ENCODE measurements around the gene TRIP13.
A peak's percentile ranks its signal among the peaks of the same experiment; 100 is the strongest.

Gene TRIP13

DNA sequence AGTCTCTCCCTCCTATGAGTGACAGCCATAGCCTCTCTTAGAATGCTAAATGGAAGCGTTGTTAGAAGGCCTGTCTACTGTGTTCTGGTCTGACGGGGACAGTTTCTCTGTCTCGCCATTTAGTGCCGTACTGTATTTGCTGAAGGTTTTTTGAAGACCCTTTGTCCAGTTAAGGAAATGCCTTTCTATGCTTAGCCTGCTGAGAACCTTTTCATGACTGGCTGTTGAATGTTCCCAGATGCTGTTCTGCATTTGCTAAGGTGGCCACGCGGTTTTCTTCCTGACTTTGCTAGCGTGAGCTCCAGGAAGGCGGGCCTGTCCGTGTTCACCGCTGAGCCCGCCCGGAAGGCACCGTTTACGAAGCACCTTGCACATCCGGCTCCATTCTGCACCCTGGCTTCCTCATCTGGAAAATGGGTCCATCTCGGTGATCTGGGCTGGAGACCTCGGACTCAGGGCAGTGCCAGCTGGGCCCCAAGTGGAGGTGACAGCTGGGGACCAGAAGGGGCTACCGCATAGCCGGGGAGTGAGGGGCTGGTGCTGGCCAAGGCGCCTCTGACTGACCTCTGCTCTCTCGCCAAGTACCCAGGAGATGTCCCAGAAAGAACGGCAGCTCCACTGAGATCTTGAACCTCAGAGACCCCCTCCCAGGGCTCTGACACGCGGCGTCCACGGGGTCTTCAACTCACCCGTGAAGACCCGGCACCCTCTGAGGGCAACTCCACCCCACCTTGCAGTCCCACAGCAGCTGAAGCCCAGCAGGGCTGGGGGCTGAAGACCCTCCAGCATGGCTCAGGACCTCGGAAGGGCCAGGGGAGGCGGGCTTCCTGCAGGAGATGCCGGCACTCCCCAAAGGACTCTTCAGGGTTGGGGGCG, 63.4 kb downstream of the TRIP13 start:
- no peak for DNase-seq (ENCODE audit: low spot score)

DNA sequence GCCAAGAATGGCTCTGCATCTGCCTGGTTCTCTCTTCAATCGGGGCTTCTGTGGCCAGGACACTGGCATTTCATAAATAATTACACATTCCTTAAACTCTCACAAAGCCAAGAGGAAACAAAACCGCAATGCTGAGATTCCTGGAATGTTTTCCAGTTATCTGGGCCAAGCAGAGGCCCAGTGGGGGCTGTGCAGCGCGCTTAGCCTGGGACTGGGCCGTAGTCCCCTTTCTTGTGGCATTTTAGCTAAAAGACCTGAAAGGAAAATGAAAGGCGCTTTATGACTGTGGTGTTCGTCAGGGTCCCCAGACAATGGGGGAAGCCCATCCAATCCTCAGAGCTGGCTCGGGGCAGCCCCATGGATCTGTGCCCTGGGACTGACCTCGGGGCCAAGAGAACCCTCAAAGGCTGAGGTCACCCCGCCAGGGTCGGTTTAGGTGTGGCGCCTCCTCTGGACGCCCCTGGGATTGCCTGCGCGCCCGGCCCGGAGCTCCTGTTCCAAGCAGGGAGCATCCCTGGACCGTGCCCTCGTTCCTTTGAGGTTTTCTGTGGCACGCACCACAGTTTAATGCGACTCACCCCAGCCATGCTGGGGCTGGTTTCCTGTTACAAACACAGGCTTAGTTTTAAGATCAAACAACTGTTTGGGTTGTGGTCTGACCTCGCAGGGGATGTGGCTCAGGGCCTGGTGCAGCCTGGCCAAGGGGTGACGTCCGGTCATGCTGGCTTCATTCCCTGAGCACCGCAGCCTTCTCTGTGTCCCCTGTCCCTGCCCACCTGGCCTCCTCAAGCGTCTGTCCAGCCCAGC, 64.5 kb downstream of the TRIP13 start:
- DNase-seq (ENCODE audit: low spot score): peak; percentile 44

DNA sequence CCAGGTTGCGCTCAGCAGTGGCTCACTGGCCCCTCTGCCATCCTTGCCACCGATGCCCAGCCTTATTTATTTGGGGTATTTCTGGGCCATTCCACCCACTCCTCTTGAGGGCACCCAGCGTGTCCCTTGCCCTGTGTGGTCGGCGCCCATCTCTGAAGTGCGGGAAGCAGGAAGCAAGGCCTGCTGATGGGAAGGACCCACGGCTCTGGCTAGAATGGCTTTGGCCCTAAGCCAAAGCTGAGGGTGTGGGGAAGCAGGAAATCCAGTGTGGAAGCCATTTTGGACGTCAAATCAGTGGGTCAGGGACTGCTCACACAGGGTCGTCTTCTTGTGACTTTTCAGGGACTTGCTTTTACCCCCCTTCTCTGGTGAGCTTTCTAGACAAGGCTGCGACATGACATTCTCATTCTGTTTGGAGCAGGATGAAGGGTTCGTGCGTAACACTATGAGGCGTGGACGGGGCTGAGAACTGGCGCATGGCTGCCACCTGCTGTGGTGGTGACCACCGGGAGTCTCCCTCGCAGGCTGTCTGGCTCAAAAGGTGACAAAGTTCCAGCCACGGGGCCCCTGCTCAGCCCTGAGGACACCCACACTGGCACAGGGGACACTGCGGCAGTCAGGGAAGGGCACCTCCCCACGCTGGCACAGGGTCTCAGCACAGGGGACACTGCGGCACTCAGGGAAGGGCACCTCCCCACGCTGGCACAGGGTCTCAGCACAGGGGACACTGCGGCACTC, 65.2 kb downstream of the TRIP13 start:
- DNase-seq (ENCODE audit: low spot score): peak; percentile 6

DNA sequence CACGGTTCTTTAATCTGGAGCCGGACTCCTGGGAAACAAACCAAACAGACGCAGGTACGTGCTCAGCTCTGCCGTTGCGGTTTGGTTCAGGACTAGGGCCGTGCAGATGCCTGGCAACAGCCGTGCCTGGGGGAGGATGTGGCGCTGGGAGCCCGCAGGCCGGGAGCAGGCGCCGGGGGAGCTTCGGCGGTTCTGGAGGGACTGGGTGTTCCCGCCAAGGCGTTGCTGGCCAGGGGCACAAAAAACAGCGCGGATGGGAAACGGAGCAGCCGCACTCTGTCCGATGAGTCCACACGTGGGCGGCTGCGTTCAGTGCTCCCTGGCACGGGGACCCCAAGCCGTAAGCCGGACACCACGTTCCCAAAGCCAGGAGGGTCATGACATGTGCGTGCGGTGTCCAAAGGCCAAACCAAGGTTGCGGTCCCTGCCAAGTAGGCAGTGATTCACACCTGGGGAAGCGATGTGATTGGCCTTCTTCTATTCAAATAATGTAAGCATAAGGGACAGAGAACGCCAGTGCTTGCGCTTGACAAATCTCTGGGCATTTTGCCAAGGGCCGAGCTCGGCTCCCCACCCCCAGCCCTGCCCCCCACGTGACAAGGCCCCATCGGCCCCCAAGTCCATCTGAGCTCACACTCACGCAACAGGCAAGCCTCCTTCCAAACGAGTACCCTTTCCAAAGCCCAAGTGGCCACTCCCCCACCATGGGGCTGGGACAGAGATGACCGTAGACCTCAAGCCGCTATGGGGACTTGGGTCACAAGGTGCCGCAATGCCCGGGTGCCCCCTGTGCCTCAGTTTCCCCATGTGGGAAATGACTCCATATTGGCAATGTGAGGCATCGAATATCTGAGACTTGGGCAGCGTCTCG, 66.3 kb downstream of the TRIP13 start:
- peak; percentile 14 for DNase-seq (ENCODE audit: low spot score)

DNA sequence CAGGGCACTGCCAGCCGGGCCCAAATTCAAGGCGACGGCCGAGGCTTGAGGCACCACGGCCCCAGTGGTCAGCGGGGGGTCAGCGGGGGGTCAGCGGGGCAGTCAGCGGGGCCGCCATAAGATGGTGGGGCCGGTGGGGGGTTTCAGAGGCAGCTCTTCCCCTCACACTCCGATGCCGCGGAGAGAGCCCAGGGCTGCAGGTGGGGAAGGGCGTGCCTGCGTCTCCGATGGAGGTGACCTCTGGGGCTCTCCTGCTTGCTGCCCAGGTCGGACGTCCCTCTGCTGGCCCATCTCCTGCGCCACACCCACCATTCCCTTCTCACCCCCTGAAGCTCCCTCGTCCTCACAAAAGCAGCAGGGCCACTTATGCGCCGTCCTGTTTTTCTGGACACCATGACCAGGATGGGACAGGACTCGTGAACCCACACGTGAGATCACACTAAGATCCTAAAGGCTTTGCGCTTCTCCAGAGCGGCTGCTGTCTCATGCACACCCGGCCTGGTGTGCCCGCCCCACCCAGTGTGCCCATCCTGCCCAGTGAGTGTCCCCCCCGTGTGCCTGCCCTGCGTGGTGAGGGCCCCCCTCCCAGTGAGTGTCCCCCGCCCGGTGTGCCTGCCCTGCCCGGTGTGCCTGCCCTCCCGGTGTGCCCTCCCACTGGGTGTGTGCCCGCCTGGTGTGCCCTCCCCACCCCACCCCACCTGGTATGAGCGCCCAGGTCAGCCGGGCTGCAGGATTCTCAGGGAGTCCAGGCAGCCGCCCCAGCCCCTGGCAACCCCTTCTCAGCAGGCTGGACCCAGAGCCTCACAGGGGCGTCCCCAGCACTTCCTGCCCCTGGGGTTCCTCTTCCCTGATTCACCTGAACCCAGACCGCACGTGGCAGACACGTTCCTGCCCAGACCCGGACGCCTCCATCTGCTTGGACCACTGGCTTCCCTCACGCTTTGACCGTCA, 67.2 kb downstream of the TRIP13 start:
- peak; percentile 14 for DNase-seq (ENCODE audit: low spot score)

DNA sequence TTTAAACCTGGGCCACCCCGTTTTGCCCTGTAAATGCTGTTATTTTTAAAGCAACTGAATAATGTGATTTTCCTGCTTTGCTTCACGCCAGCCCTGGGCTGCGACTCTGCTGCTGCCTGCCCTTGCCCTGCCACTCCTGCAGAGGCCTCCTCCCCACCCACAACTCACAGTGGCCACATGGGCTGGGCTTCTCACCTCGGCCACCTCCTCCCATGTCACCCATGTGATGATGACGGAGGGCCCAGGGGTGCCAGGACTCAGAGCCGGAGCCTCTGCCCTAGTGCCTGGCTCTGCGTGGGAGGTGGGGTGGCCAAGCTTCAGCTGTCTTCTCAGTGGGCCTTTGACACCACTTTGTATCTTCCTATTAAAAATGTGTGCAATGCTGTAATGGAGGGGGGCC, 67.9 kb downstream of the TRIP13 start:
- DNase-seq (ENCODE audit: low spot score): peak; percentile 6

DNA sequence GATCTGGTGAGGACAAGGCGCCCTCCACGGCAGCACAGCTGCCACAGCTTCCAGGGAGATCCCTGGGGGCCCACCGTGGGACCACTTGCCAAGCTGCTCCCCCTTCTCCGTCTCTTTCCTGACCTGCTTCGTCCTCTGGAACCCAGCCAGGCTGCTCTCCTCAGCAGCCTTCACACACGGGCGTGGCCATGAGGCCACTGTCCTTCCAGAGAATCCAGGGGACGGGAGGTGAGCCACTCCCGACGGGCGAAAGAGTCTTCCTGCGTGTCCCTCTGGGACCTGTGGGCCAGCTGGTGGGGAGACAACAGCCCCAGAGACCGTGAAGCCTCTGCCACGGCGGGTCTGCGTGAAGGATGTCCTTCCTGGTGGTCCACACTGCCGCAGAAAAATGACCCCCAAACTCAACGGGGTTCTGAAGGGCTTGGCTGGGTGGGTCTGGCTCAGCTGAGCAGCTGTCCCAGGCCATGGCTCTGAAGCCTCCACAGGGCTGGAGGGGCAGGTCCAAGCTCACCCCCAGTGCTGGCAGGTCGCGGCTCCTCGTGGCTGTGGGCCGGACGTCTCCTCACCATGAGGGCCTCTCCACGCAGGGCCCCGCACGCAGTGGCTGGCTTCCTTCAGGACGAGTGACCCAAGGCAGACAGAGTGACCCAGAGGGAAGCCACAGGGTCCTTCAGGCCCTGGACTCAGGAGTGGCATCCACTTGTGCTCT, 68.5 kb downstream of the TRIP13 start:
- DNase-seq (ENCODE audit: low spot score): peak; percentile 11

DNA sequence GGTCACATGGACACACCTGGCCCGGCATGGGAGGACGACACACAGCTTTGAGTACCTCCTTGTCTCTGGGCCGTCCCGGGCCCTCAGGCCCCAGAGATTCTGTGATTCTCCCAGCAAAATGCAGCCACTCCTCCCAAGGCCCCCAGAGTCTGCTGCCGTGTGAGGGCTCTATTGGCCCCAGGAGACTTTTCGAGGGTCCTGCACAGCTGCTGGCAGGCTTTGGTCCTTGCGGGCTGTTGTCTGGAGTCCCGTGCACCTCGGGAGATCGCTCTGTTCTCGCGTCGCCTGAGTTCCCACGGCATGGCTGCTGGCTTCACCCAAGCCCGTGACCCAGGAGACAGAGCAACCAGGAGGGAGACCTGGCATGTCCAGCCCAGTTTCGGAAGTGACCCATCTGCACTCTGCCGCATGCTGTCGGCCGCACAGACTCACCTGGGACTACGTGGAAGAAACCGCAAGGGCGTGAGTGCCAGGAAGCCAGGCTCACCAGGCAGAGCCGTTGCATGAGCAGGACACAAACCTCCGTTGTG, 69.1 kb downstream of the TRIP13 start:
- DNase-seq (ENCODE audit: low spot score): peak; percentile 4

DNA sequence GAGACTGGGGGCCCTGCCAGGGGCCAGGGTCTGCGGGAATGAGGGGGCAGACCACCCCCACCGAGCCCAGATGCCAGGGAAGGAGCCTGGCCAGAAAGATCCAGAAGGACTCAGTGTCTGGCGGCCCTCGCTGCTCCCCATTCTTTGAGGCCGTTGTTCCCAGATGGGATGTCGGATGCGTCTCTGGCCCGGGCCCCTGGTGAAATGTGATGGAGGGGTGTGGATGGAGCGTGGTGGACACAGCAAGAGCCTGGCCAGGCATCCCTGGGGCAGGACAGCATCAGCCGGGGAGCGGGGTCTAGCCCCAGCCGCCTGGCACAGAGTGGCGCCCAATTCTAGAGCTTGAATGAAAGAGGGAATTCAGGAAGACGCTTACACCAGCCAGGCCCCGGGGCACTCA, 69.7 kb downstream of the TRIP13 start:
- peak; percentile 3 for DNase-seq (ENCODE audit: low spot score)

DNA sequence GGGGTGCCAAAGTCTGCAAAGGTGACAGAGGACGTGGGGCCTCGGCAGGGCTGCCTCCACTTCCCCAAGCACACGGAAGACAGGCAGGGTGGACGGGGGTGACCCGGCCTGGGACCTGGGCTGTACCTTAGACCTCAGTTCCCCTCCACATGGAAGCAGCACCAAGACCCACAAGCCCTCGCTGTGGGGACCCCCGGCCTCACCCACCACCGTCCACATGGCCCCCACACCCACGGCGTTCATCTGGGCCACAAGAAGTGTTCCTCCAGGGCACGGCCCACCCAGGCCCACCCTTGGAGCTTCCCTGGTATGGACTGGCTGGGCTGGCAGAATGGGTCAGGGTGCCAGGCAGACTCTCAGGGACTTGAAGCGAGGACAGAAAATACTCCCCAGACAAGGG, 70.1 kb downstream of the TRIP13 start:
- peak; percentile 8 for DNase-seq (ENCODE audit: low spot score)

DNA sequence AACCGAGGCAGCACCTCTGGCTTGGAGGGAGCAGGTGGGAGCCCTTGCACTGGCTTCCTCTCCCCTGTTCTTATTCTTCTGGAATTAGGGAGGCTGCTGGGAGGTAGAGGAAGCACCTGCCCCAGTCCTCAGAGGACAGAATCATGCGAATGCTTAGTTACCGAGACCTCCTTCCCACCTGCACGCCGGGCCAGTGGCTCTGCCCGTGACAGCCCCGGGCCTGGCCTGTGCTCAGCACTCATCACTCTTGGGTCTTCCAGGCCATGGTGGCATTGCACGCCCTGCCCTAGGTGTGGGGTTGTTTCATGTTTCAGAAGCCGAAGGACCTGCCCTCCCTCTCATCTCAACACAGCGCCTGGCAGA, 70.6 kb downstream of the TRIP13 start:
- peak; percentile 11 for DNase-seq (ENCODE audit: low spot score)

DNA sequence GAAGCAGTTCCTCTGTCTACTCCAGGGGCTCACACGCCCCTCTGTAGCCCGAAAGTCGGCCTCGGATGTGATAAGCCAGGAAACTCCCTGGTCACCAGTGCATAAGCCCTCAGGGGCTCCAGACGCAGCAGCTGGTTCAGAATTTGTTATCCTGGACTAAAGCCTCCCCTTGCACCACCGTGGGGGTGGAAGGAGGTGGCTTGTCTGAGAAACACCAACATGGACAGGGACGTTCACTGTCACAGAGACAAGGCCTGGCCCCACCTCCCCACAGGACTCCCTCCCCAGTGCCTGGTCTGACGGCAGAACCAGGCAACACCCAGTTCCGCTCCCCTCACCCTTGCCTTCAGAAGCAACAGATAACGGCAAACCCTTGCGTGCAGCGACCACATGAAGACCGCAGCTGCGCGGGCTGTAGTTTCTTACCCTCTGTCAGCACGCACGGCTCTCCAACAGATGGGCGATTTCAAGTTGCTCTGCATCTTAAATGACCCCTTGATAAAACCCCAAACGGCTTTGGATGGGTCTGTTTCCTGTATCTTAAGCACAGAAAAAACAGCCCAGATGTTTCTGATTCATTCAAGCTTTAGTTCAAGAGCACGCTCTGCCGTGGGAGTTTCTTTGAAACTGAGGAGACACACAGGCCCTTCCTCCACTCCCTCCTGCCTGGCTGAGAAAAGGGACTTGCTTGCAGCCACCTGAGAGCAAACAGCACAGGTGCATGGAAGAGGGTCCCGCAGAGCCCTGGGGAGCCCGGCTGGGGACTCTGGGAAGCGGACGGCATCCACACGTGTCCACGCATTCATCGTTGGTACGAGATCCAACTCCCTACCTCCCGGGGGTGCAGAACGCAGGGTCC, 71.2 kb downstream of the TRIP13 start:
- DNase-seq (ENCODE audit: low spot score): peak; percentile 3

DNA sequence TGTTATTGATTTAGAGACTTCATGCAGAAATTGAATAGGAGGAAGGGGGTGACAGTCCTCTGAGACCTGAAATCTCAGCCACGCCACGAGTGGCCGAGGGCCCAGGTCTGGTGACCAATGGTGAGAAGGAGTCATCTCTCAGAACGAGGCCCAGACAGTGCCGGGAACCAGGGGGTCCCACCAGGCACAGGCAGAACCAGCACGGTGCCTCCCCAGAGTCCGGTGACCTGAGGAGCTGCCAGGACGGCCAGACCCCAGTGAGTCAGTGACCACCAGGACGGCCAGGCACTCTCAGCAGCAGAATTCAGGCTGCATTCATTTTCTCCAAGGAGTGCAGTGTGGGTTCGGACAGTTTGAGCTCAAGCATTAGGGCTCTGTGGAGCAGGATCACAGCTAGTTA, 72.1 kb downstream of the TRIP13 start:
- peak; percentile 4 for DNase-seq (ENCODE audit: low spot score)

DNA sequence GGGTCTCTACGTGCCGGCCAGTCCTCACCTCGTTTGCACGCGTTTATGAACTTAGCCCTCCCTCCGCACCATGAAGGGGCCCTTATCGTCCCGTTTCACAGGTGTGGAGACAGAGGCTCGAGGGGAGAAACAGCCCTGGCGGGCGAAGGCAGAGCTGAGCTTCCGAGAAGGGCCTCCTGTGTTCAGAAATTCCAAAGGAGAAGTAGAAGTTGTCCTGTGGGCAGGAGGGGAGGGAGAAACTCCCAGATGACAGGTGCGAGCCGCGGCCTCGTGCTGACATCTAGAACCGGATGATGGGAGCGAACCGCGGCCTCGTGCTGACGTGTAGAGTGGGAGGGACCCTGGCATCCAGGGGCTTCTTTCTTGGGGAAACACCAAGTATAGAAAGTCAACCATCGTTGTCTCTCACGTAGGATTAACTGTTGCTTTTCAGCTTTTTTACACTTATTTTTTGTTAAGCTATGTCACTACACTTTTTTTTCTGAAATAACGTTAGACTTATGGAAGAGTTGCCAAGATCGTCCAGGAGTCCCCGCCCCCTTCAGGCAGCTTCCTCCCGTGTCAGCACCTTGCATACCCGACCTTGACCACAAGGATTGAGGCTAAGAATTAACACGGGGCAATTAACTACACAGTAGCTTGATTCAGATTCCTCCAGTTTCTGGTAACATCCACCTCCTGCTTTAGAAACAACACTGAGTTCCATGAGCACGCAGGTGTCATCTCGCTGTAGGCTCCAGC, 73.1 kb downstream of the TRIP13 start:
- peak; percentile 26 for DNase-seq (ENCODE audit: low spot score)

DNA sequence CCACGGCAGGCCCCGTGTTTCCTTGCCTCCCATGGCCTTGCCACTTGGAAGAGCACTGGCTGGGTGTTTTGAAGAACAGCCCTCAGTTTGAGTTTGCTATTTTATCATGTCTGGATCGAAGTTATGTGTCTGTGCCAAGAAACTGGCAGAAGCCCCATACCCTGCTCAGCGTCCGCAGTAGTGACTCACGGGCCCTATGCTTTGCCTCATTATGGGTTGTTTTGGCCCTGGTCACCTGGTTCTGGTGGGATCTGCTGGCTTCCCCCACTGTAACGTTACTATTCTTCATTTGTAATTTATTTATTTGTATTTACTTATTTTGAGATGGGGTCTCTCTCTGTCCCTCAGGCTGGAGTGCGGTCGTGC, 73.6 kb downstream of the TRIP13 start:
- DNase-seq (ENCODE audit: low spot score): no peak

DNA sequence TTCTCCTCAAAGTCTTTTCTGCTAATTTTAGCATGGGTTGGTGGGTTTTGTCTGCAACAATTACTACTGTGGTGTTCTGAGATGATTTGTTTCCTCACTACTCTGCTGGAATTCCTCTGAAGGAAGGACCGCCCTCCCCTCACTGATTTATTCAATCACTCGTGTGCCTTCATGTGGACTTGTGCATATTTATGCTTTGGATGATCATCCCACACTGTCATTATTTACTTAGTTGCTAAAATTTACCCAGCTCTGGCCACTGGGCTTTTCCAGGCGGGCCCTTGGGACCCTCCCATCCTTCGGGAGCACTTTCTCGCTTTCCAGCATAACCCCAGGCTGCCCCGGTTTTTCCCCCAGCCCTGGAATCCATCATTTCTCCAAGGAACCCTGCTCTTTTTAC, 74.3 kb downstream of the TRIP13 start:
- DNase-seq (ENCODE audit: low spot score): peak; percentile 1

Measured in iPS-NIHi11 (cell line).